ENCODE results near the gene LRRC74A.

Gene LRRC74A

DNA sequence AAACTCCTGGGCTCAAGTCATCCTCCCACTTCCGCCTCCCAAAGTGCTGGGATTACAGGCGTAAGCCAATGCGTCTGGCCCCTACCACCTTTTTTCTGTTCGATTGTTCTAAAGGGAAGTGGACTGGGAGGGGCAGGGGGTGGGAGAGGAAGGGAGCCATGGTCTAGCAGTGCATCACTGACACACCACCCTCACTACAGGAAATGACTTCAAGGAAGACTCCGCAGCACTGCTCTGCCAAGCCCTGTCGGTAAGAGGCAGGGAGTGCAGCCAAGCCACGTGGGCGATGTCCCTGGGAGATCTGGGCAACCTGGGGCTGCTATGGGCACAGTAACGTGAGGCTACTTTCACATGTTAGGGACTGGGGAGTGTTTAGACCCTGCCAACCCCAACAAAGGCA lies 18.0 kb downstream of the LRRC74A start:
- no peak overlapping the region for H2BK5ac ChIP-seq (ENCODE audit: low read length)
- no CpG with 5 or more reads among the region's 9 CpGs for WGBS (ENCODE audit: extremely low coverage, insufficient coverage, low lambda C conversion rate)
- no peak overlapping the region for H2BK120ac ChIP-seq (ENCODE audit: low read depth, low read length)
- H3K4me1 ChIP-seq (ENCODE audit: control insufficient read depth, low read depth, low read length): no peaks in the 10 kb centered on the region
- no peak overlapping the region for H3K4ac ChIP-seq (ENCODE audit: low read depth, low read length)
- no peak overlapping the region for H3K4me2 ChIP-seq (ENCODE audit: low read length)
- no peaks in the 10 kb centered on the region for H3K79me2 ChIP-seq (ENCODE audit: control insufficient read depth, insufficient read depth, low read length)
- H3K9ac ChIP-seq (ENCODE audit: low read length): no peak overlapping the region
- H2BK15ac ChIP-seq (replicated peaks; ENCODE audit: low read depth): no peak overlapping the region
- peak; percentile 77 for DNase-seq
- no peak overlapping the region for H2AK5ac ChIP-seq (ENCODE audit: low read length)
- H3K23ac ChIP-seq (ENCODE audit: low read length): no peak overlapping the region
- no peak overlapping the region for H3K18ac ChIP-seq (ENCODE audit: low read length)
- H3K79me1 ChIP-seq (ENCODE audit: low read length): no peaks in the 10 kb centered on the region
- no peaks in the 10 kb centered on the region for H3K27me3 ChIP-seq (ENCODE audit: insufficient read depth, low read length, poor library complexity)
- no peaks in the 10 kb centered on the region for H3K36me3 ChIP-seq (ENCODE audit: control insufficient read depth, insufficient read depth, low read length)
- H3K56ac ChIP-seq (ENCODE audit: low read length): no peak overlapping the region
- no peak overlapping the region for H4K8ac ChIP-seq (ENCODE audit: low read depth, low read length)
- H3K4me3 ChIP-seq (ENCODE audit: low read length): no peak overlapping the region
- H3K27ac ChIP-seq (ENCODE audit: low read depth, low read length): no peak overlapping the region
- no peak overlapping the region for H4K5ac ChIP-seq (ENCODE audit: low read length)

GRCh38 chr14:76846331-76847047 lies 20.3 kb downstream of the LRRC74A start:
- Histone ChIP-seq H2AK5ac (ENCODE audit: low read length) (no peak overlapping the region), H2BK120ac (ENCODE audit: low read depth, low read length) (no peak overlapping the region), H3K56ac (ENCODE audit: low read length) (no peak overlapping the region), H3K36me3 (ENCODE audit: control insufficient read depth, insufficient read depth, low read length) (no peaks in the 10 kb centered on the region), H3K4me1 (ENCODE audit: control insufficient read depth, low read depth, low read length) (no peaks in the 10 kb centered on the region), H2BK5ac (ENCODE audit: low read length) (no peak overlapping the region), H3K9ac (ENCODE audit: low read length) (no peak overlapping the region), H3K27ac (ENCODE audit: low read depth, low read length) (no peak overlapping the region), H3K27me3 (ENCODE audit: insufficient read depth, low read length, poor library complexity) (no peaks in the 10 kb centered on the region), H2BK15ac (replicated peaks; ENCODE audit: low read depth) (no peak overlapping the region), H3K4me3 (ENCODE audit: low read length) (no peak overlapping the region), H3K23ac (ENCODE audit: low read length) (no peak overlapping the region), H4K5ac (ENCODE audit: low read length) (no peak overlapping the region), H3K4ac (ENCODE audit: low read depth, low read length) (no peak overlapping the region), H3K4me2 (ENCODE audit: low read length) (no peak overlapping the region), H3K18ac (ENCODE audit: low read length) (no peak overlapping the region), H4K8ac (ENCODE audit: low read depth, low read length) (no peak overlapping the region), H3K79me1 (ENCODE audit: low read length) (no peaks in the 10 kb centered on the region), H3K79me2 (ENCODE audit: control insufficient read depth, insufficient read depth, low read length) (no peaks in the 10 kb centered on the region)
- no CpG with 5 or more reads among the region's 7 CpGs for WGBS (ENCODE audit: extremely low coverage, insufficient coverage, low lambda C conversion rate)
- DNase-seq: no peak

GRCh38 chr14:76848879-76849278 lies 22.7 kb downstream of the LRRC74A start:
- DNase-seq: peak; percentile 50

GRCh38 chr14:76855066-76855465 lies 28.9 kb downstream of the LRRC74A start:
- Histone ChIP-seq H3K27ac (ENCODE audit: low read depth, low read length) (no peak overlapping the region), H2BK120ac (ENCODE audit: low read depth, low read length) (no peak overlapping the region), H3K4ac (ENCODE audit: low read depth, low read length) (no peak overlapping the region), H2AK5ac (ENCODE audit: low read length) (no peak overlapping the region), H3K4me2 (ENCODE audit: low read length) (no peak overlapping the region), H3K56ac (ENCODE audit: low read length) (no peak overlapping the region), H3K79me1 (ENCODE audit: low read length) (no peaks in the 10 kb centered on the region), H2BK5ac (ENCODE audit: low read length) (no peak overlapping the region), H3K79me2 (ENCODE audit: control insufficient read depth, insufficient read depth, low read length) (no peaks in the 10 kb centered on the region), H3K36me3 (ENCODE audit: control insufficient read depth, insufficient read depth, low read length) (no peaks in the 10 kb centered on the region), H3K4me3 (ENCODE audit: low read length) (no peak overlapping the region), H3K4me1 (ENCODE audit: control insufficient read depth, low read depth, low read length) (no peaks in the 10 kb centered on the region), H3K18ac (ENCODE audit: low read length) (no peak overlapping the region), H2BK15ac (replicated peaks; ENCODE audit: low read depth) (no peak overlapping the region), H3K27me3 (ENCODE audit: insufficient read depth, low read length, poor library complexity) (no peaks in the 10 kb centered on the region), H4K8ac (ENCODE audit: low read depth, low read length) (no peak overlapping the region), H3K23ac (ENCODE audit: low read length) (no peak overlapping the region), H3K9ac (ENCODE audit: low read length) (no peak overlapping the region), H4K5ac (ENCODE audit: low read length) (no peak overlapping the region)
- WGBS (ENCODE audit: extremely low coverage, insufficient coverage, low lambda C conversion rate): no CpG with 5 or more reads among the region's 2 CpGs
- no peak for DNase-seq

More at GRCh38 chr14:76848879-76849278, 22.7 kb downstream of the LRRC74A start:
- Histone ChIP-seq H3K4me3 (ENCODE audit: low read length) (no peak overlapping the region), H2BK5ac (ENCODE audit: low read length) (no peak overlapping the region), H3K4ac (ENCODE audit: low read depth, low read length) (no peak overlapping the region), H3K27ac (ENCODE audit: low read depth, low read length) (no peak overlapping the region), H3K36me3 (ENCODE audit: control insufficient read depth, insufficient read depth, low read length) (no peaks in the 10 kb centered on the region), H3K18ac (ENCODE audit: low read length) (no peak overlapping the region), H3K27me3 (ENCODE audit: insufficient read depth, low read length, poor library complexity) (no peaks in the 10 kb centered on the region), H3K79me2 (ENCODE audit: control insufficient read depth, insufficient read depth, low read length) (no peaks in the 10 kb centered on the region), H2BK15ac (replicated peaks; ENCODE audit: low read depth) (no peak overlapping the region), H4K5ac (ENCODE audit: low read length) (no peak overlapping the region), H3K4me1 (ENCODE audit: control insufficient read depth, low read depth, low read length) (no peaks in the 10 kb centered on the region), H2AK5ac (ENCODE audit: low read length) (no peak overlapping the region), H3K56ac (ENCODE audit: low read length) (no peak overlapping the region), H4K8ac (ENCODE audit: low read depth, low read length) (no peak overlapping the region), H2BK120ac (ENCODE audit: low read depth, low read length) (no peak overlapping the region), H3K4me2 (ENCODE audit: low read length) (no peak overlapping the region), H3K79me1 (ENCODE audit: low read length) (no peaks in the 10 kb centered on the region), H3K9ac (ENCODE audit: low read length) (no peak overlapping the region), H3K23ac (ENCODE audit: low read length) (no peak overlapping the region)
- no CpG with 5 or more reads among the region's 6 CpGs for WGBS (ENCODE audit: extremely low coverage, insufficient coverage, low lambda C conversion rate)

DNA sequence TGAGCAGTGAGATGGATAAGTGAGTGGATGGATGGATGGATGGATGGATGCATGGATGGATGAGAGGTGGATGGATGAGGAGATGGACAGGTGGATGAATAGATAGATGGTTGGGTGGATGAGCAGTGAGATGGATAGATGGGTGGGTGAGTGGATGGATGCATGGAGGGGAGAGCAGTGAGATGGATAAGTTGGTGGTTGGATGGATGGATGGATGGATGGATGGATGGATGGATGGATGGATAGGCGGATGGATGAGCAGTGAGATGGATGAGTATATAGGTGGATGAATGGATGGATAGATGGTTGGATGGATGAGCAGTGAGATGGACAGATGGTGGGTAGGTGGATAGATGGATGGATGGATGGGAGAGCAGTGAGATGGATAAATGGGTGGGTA lies 30.6 kb downstream of the LRRC74A start:
- Histone ChIP-seq H4K8ac (ENCODE audit: low read depth, low read length) (no peak overlapping the region), H3K79me1 (ENCODE audit: low read length) (no peaks in the 10 kb centered on the region), H3K27me3 (ENCODE audit: insufficient read depth, low read length, poor library complexity) (no peaks in the 10 kb centered on the region), H2AK5ac (ENCODE audit: low read length) (no peak overlapping the region), H3K27ac (ENCODE audit: low read depth, low read length) (no peak overlapping the region), H4K5ac (ENCODE audit: low read length) (no peak overlapping the region), H3K4me3 (ENCODE audit: low read length) (no peak overlapping the region), H3K79me2 (ENCODE audit: control insufficient read depth, insufficient read depth, low read length) (no peaks in the 10 kb centered on the region), H3K23ac (ENCODE audit: low read length) (no peak overlapping the region), H2BK15ac (replicated peaks; ENCODE audit: low read depth) (no peak overlapping the region), H2BK120ac (ENCODE audit: low read depth, low read length) (no peak overlapping the region), H3K9ac (ENCODE audit: low read length) (no peak overlapping the region), H3K18ac (ENCODE audit: low read length) (no peak overlapping the region), H3K4me2 (ENCODE audit: low read length) (no peak overlapping the region), H3K36me3 (ENCODE audit: control insufficient read depth, insufficient read depth, low read length) (no peaks in the 10 kb centered on the region), H3K4ac (ENCODE audit: low read depth, low read length) (no peak overlapping the region), H2BK5ac (ENCODE audit: low read length) (no peak overlapping the region), H3K56ac (ENCODE audit: low read length) (no peak overlapping the region), H3K4me1 (ENCODE audit: control insufficient read depth, low read depth, low read length) (no peaks in the 10 kb centered on the region)
- WGBS (ENCODE audit: extremely low coverage, insufficient coverage, low lambda C conversion rate): 100% methylated on average over 1 of the region's 1 CpG
- no peak for DNase-seq
